Measurements from ENCODE around the gene GRN.
"Not testable (repeated sequence)": the region's sequence is repeated elsewhere in the genome, so short reads cannot be mapped to it uniquely, and the experiment has no call there.

The GRN gene

GRCh38 chr17:44321246-44322120 is 23.6 kb upstream of the GRN start:
- no peak for DNase-seq

- no peak for DNase-seq
These were observed 22.7 kb upstream of the GRN start for GRCh38 chr17:44322236-44322895.

GRCh38 chr17:44323359-44324091 is 21.6 kb upstream of the GRN start:
- DNase-seq: no peak

GRCh38 chr17:44324092-44324570 is 21.0 kb upstream of the GRN start:
- peak; percentile 4 for DNase-seq

GRCh38 chr17:44324571-44325275 is 20.4 kb upstream of the GRN start, which contains the start of gene SLC25A39:
TSS of gene SLC25A39 (minus strand) at chr17:44324823. CDS start at chr17:44323562, 1,261 bp downstream.
- peak; percentile 78 for DNase-seq

GRCh38 chr17:44326861-44327444 is 18.1 kb upstream of the GRN start:
- peak; percentile 31 for DNase-seq

- DNase-seq: no peak
These were observed 17.2 kb upstream of the GRN start for GRCh38 chr17:44327715-44328449.

- not testable (repeated sequence) for DNase-seq
These were observed 15.6 kb upstream of the GRN start for GRCh38 chr17:44329516-44329915.

- DNase-seq: not testable (repeated sequence)
These were observed 14.8 kb upstream of the GRN start for GRCh38 chr17:44330263-44330662.

GRCh38 chr17:44331249-44331760 is 13.8 kb upstream of the GRN start:
- peak; percentile 95 for DNase-seq

- no peak for DNase-seq
These were observed 11.7 kb upstream of the GRN start for GRCh38 chr17:44333371-44333770.

GRCh38 chr17:44334315-44334714 is 10.8 kb upstream of the GRN start:
- DNase-seq: no peak

GRCh38 chr17:44334727-44335126 is 10.4 kb upstream of the GRN start:
- DNase-seq: no peak

- no peak for DNase-seq
These were observed 9.5 kb upstream of the GRN start for GRCh38 chr17:44335564-44335963.

- DNase-seq: no peak
These were observed 9.1 kb upstream of the GRN start for GRCh38 chr17:44335968-44336367.

- DNase-seq: no peak
These were observed 6.4 kb upstream of the GRN start for GRCh38 chr17:44338702-44339101.

GRCh38 chr17:44340553-44340952 is 4.5 kb upstream of the GRN start:
- DNase-seq: not testable (repeated sequence)

- DNase-seq: no peak
These were observed 1.4 kb upstream of the GRN start for GRCh38 chr17:44343510-44344209.

GRCh38 chr17:44345454-44346026 is 438 bp downstream of the GRN start:
- peak; percentile 49 for DNase-seq
